Measurements from ENCODE around the gene GAD1.

GAD1 gene

GRCh38 chr2:170873035-170873692, 56.5 kb downstream of the GAD1 start:
- H4K20me1 ChIP-seq (ENCODE audit: insufficient read depth, low read length) = no peaks in the 10 kb centered on the region
- H3K36me3 ChIP-seq (replicated peaks; ENCODE audit: low read depth, low read length) = no peaks in the 10 kb centered on the region
- H3K4me2 ChIP-seq (ENCODE audit: low read length) = peak overlapping the region; percentile 92
- H3K4me3 ChIP-seq (ENCODE audit: low read length) = peak overlapping the region; percentile 72
- no peaks in the 10 kb centered on the region for H3K79me2 ChIP-seq (ENCODE audit: low read length)
- H3K27me3 ChIP-seq (ENCODE audit: low read depth, low read length) = no peaks in the 10 kb centered on the region
- TF ChIP-seq, protein P1, sequence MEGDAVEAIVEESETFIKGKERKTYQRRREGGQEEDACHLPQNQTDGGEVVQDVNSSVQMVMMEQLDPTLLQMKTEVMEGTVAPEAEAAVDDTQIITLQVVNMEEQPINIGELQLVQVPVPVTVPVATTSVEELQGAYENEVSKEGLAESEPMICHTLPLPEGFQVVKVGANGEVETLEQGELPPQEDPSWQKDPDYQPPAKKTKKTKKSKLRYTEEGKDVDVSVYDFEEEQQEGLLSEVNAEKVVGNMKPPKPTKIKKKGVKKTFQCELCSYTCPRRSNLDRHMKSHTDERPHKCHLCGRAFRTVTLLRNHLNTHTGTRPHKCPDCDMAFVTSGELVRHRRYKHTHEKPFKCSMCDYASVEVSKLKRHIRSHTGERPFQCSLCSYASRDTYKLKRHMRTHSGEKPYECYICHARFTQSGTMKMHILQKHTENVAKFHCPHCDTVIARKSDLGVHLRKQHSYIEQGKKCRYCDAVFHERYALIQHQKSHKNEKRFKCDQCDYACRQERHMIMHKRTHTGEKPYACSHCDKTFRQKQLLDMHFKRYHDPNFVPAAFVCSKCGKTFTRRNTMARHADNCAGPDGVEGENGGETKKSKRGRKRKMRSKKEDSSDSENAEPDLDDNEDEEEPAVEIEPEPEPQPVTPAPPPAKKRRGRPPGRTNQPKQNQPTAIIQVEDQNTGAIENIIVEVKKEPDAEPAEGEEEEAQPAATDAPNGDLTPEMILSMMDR (IDR thresholded peaks at IDR 0.05; ENCODE audit: low read depth, low read length) = peak; percentile 92
- TF ChIP-seq EZH2phosphoT487 (IDR thresholded peaks at IDR 0.05; ENCODE audit: low read depth) = no peak
- H3K4me1 ChIP-seq (ENCODE audit: low read length) = peaks cover 5% of the 10 kb centered on the region; the same call in 1 of the 2 replicates
- peak overlapping the region; percentile 61 for H3K9ac ChIP-seq (ENCODE audit: low read length)
- H2AFZ ChIP-seq (ENCODE audit: low read depth, low read length) = peak overlapping the region; percentile 100
- H3K9me3 ChIP-seq (ENCODE audit: insufficient read depth, low read length) = no peaks in the 10 kb centered on the region
- H3K27ac ChIP-seq (ENCODE audit: low read length) = no peak overlapping the region

GRCh38 chr2:170878066-170878465, 61.4 kb downstream of the GAD1 start:
- Histone ChIP-seq H3K79me2 (ENCODE audit: low read length) (no peaks in the 10 kb centered on the region), H3K36me3 (replicated peaks; ENCODE audit: low read depth, low read length) (no peaks in the 10 kb centered on the region), H3K27ac (ENCODE audit: low read length) (no peak overlapping the region), H3K9ac (ENCODE audit: low read length) (no peak overlapping the region), H3K9me3 (ENCODE audit: insufficient read depth, low read length) (no peaks in the 10 kb centered on the region), H3K4me3 (ENCODE audit: low read length) (no peak overlapping the region), H3K4me1 (ENCODE audit: low read length) (peaks cover 3% of the 10 kb centered on the region; the same call in 1 of the 2 replicates), H3K4me2 (ENCODE audit: low read length) (peak overlapping the region; percentile 19), H2AFZ (ENCODE audit: low read depth, low read length) (peak overlapping the region; percentile 47), H3K27me3 (ENCODE audit: low read depth, low read length) (peaks cover 21% of the 10 kb centered on the region), H4K20me1 (ENCODE audit: insufficient read depth, low read length) (no peaks in the 10 kb centered on the region)
- TF ChIP-seq, protein P1 (IDR thresholded peaks at IDR 0.05; ENCODE audit: low read depth, low read length) = no peak
- no peak for TF ChIP-seq EZH2phosphoT487 (IDR thresholded peaks at IDR 0.05; ENCODE audit: low read depth)

- Histone ChIP-seq H3K9me3 (ENCODE audit: insufficient read depth, low read length) (no peaks in the 10 kb centered on the region), H3K4me2 (ENCODE audit: low read length) (peak overlapping the region; percentile 19), H3K4me1 (ENCODE audit: low read length) (peaks cover 3% of the 10 kb centered on the region; the same call in 1 of the 2 replicates), H4K20me1 (ENCODE audit: insufficient read depth, low read length) (no peaks in the 10 kb centered on the region), H2AFZ (ENCODE audit: low read depth, low read length) (peak overlapping the region; percentile 47), H3K9ac (ENCODE audit: low read length) (no peak overlapping the region), H3K27ac (ENCODE audit: low read length) (no peak overlapping the region), H3K27me3 (ENCODE audit: low read depth, low read length) (peaks cover 22% of the 10 kb centered on the region), H3K4me3 (ENCODE audit: low read length) (no peak overlapping the region), H3K79me2 (ENCODE audit: low read length) (no peaks in the 10 kb centered on the region), H3K36me3 (replicated peaks; ENCODE audit: low read depth, low read length) (no peaks in the 10 kb centered on the region)
- TF ChIP-seq, protein P1 (IDR thresholded peaks at IDR 0.05; ENCODE audit: low read depth, low read length) = no peak
- TF ChIP-seq EZH2phosphoT487 (IDR thresholded peaks at IDR 0.05; ENCODE audit: low read depth) = no peak
Observed at GRCh38 chr2:170878505-170878904, 61.8 kb downstream of the GAD1 start.

- TF ChIP-seq, protein P1 (IDR thresholded peaks at IDR 0.05; ENCODE audit: low read depth, low read length) = no peak
- TF ChIP-seq EZH2phosphoT487 (IDR thresholded peaks at IDR 0.05; ENCODE audit: low read depth) = no peak
Observed at GRCh38 chr2:170881840-170882239, 65.2 kb downstream of the GAD1 start.

More at GRCh38 chr2:170881840-170882239, 65.2 kb downstream of the GAD1 start:
- Histone ChIP-seq H3K4me1 (ENCODE audit: low read length) (peaks cover 3% of the 10 kb centered on the region; the same call in 1 of the 2 replicates), H4K20me1 (ENCODE audit: insufficient read depth, low read length) (no peaks in the 10 kb centered on the region), H3K4me2 (ENCODE audit: low read length) (no peak overlapping the region), H3K27me3 (ENCODE audit: low read depth, low read length) (peaks cover 22% of the 10 kb centered on the region), H3K36me3 (replicated peaks; ENCODE audit: low read depth, low read length) (no peaks in the 10 kb centered on the region), H3K27ac (ENCODE audit: low read length) (no peak overlapping the region), H3K9ac (ENCODE audit: low read length) (no peak overlapping the region), H3K9me3 (ENCODE audit: insufficient read depth, low read length) (no peaks in the 10 kb centered on the region), H3K79me2 (ENCODE audit: low read length) (no peaks in the 10 kb centered on the region), H3K4me3 (ENCODE audit: low read length) (no peak overlapping the region), H2AFZ (ENCODE audit: low read depth, low read length) (no peak overlapping the region)

All from OCI-LY3 (cell line).